Mononuclear cell (primary cell): ENCODE results near the gene CD28. TPM values are rescaled to one million over a fixed set of nuclear protein-coding genes. Genes with fewer than 3 reads are reported as not detected.
"Not testable (repeated sequence)": the region's sequence is repeated elsewhere in the genome, so short reads cannot be mapped to it uniquely, and the experiment has no call there.

Experiments used
- H3K27me3 ChIP-seq: 2 replicates; pipeline ENCODE4 v1.6.0; 2011; ENCODE audit warnings: low read length, control low read depth; ENCODE audit not compliant: insufficient read depth
- H3K4me1 ChIP-seq: 2 replicates; pipeline ENCODE4 v1.5.1; 2011; ENCODE audit warnings: mild to moderate bottlenecking, low read length, control low read depth; ENCODE audit not compliant: insufficient read depth
- H3K4me3 ChIP-seq: 2 replicates; pipeline ENCODE4 v1.5.1; 2011; ENCODE audit warnings: mild to moderate bottlenecking, low read length, moderate library complexity
- H3K9me3 ChIP-seq: 2 replicates; pipeline ENCODE4 v1.5.1; 2011; ENCODE audit warnings: low read depth, mild to moderate bottlenecking, control low read depth, low read length
- total RNA-seq: library from RNA; depleted of rRNA; stranded (reverse); fragments of >200 nt; gene quantifications from one replicate; pipeline ENCODE4 v1.2.3, GENCODE V29; 2012

Gene CD28
- total RNA-seq, 1 donor, result 85.3 TPM

DNA sequence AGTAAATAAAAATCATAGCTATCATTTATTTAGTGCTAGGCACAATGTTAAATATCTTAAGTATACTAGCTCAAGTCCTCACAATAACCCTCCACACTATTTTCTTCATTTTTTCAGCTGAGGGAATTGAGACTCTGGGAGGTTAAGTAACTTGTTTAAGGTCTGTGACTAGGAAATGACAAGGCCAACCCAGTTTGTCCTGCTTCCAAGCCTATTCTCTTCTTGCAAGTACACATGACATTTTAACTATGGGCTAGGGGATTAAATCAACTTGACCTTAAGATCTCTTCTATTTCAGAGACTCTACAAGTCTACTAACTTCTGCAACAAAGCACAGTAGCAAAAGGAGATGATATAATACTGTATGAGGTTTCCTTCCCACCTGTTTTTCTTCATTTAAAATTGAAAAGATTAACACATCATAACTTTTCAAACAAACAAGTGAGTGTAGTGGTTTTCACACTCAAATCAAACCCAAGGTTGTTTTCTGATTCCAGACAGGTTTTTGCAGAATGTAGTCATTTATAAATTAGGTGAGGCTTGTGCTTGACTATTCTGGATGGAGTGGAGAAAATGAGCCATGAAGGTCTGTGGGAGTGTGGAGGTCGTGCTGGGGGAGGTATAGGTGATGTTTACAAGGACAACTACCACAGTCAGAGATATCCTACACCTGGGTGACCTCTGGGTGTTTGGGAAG, 57.0 kb downstream of the CD28 start:
- Histone ChIP-seq H3K4me1 (peaks cover 9% of the 10 kb centered on the region), H3K27me3 (no peaks in the 10 kb centered on the region), H3K9me3 (no peaks in the 10 kb centered on the region), H3K4me3 (no peak overlapping the region)

GRCh38 chr2:203763938-203764664, 57.7 kb downstream of the CD28 start:
- H3K4me3 ChIP-seq, result no peak overlapping the region
- peaks cover 9% of the 10 kb centered on the region for H3K4me1 ChIP-seq
- H3K9me3 ChIP-seq, result no peaks in the 10 kb centered on the region
- no peaks in the 10 kb centered on the region for H3K27me3 ChIP-seq

DNA sequence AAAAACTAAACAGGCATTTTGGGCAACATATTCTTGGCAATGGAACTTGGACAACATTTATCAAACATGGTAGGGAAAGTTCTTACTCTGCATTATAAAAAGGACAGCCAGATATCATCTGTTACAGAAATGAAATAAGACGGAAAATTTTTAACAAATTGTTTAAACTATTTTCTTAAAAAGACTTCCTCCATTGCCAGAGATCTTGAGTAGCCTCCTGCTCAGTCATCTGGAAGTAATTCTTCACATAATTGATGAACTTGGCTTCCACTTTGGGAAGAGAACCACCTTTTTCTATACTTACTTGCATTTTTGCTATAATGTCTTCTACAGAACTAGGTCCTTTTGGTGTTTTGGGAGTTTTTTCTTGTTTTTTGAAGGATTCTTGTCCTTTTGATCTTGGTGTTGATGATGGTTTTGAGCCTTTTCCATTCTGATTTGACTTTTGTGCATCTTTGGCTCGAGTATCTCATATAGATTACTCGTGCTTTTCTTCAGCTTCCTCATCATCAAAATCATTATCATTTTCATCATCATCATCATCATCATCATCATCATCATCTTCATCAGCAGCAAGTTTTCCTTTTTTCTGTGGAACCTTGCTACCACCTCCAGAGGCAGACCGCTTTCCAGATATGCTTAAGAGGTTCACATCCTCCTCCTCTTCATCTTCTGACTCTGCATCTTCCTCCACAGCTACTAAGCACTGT, 66.2 kb downstream of the CD28 start:
- H3K27me3 ChIP-seq, result no peaks in the 10 kb centered on the region
- no peaks in the 10 kb centered on the region for H3K9me3 ChIP-seq
- no peaks in the 10 kb centered on the region for H3K4me1 ChIP-seq
- H3K4me3 ChIP-seq, result no peak overlapping the region

DNA sequence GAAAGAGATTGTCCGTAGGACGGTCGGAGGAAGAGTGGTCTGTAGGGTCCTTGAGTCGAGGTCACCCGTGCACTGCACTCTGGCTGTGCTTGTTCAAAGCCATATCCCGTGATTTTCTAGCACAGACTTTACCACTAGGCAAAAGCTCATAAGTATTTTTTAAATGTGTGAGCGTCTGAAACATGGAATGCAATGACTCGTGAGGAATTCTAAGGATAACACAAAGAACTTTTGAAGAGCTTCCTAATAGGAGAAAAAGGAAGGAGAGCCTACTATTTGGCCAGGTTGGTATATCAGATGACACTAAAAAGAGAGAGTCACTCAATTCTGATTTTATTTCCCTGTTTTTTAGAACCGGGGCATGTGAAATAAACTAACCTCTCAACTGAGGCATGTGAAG, 68.3 kb downstream of the CD28 start:
- Histone ChIP-seq H3K4me1 (no peaks in the 10 kb centered on the region), H3K27me3 (no peaks in the 10 kb centered on the region), H3K4me3 (no peak overlapping the region), H3K9me3 (no peaks in the 10 kb centered on the region)

DNA sequence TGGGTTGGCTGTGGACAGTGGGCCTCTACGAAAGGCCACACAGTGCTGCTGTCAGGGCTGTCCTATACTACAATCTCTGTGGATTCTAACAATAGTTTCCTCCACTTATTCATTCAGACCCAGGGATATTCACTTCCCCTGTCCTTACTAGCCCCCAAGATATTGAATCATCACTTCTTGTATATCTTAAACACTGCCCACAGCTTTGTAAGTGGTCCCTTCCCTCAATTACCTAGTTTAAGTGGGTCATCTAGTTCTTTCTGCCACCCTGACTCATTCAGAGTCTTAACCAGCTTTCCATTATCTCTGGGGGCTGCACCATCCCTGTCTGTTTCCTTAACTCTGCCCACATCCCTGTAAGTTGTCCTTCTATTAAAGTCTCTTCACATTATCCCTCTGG, 69.2 kb downstream of the CD28 start:
- Histone ChIP-seq H3K9me3 (no peaks in the 10 kb centered on the region), H3K27me3 (no peaks in the 10 kb centered on the region)

GRCh38 chr2:203777030-203777429, 70.6 kb downstream of the CD28 start:
- Histone ChIP-seq H3K4me1 (peaks cover under 1% of the 10 kb centered on the region), H3K4me3 (no peak overlapping the region), H3K27me3 (no peaks in the 10 kb centered on the region), H3K9me3 (no peaks in the 10 kb centered on the region)

More for the DNA sequence above, 69.2 kb downstream of the CD28 start:
- Histone ChIP-seq H3K4me3 (no peak overlapping the region), H3K4me1 (no peaks in the 10 kb centered on the region)

DNA sequence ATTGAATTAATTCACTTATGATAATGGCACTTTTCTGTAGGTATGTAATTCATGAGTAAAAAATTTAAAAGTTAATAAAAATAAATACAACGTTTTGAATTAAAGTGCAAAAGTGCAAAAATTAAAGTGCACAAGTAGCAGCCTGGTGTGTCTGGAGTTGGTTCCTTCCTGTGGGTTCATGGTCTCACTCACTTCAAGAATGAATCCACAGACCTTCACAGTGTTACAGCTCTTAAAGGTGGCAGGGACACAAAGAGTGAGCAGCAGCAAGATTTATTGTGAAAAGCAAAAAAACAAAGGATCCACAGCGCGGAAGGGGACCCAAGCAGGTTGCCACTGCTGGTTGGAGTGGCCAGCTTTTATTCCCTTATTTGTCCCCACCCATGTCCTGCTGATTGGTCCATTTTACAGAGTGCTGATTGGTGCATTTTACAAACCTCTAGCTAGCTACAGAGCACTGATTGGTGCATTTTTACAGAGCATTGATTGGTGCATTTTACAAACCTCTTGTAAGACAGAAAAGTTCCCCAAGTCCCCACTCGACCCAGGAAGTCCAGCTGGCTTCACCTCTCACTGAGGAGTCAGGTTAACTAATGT, 73.1 kb downstream of the CD28 start:
- H3K4me1 ChIP-seq, H3K4me3 ChIP-seq, H3K27me3 ChIP-seq, H3K9me3 ChIP-seq: not testable (repeated sequence)

GRCh38 chr2:203780231-203780630, 73.8 kb downstream of the CD28 start:
- H3K27me3 ChIP-seq, result no peaks in the 10 kb centered on the region

GRCh38 chr2:203781151-203781550, 74.7 kb downstream of the CD28 start:
- Histone ChIP-seq H3K9me3 (no peaks in the 10 kb centered on the region), H3K4me1 (peaks cover 6% of the 10 kb centered on the region), H3K27me3 (no peaks in the 10 kb centered on the region), H3K4me3 (no peak overlapping the region)

More at GRCh38 chr2:203780231-203780630, 73.8 kb downstream of the CD28 start:
- H3K4me3 ChIP-seq, result no peak overlapping the region
- H3K4me1 ChIP-seq, result peaks cover 6% of the 10 kb centered on the region
- H3K9me3 ChIP-seq, result no peaks in the 10 kb centered on the region

- peaks cover 14% of the 10 kb centered on the region for H3K4me1 ChIP-seq
- H3K4me3 ChIP-seq, result no peak overlapping the region
- H3K9me3 ChIP-seq, result no peaks in the 10 kb centered on the region
- H3K27me3 ChIP-seq, result no peaks in the 10 kb centered on the region
Measured at GRCh38 chr2:203782262-203782976, 76.0 kb downstream of the CD28 start.

DNA sequence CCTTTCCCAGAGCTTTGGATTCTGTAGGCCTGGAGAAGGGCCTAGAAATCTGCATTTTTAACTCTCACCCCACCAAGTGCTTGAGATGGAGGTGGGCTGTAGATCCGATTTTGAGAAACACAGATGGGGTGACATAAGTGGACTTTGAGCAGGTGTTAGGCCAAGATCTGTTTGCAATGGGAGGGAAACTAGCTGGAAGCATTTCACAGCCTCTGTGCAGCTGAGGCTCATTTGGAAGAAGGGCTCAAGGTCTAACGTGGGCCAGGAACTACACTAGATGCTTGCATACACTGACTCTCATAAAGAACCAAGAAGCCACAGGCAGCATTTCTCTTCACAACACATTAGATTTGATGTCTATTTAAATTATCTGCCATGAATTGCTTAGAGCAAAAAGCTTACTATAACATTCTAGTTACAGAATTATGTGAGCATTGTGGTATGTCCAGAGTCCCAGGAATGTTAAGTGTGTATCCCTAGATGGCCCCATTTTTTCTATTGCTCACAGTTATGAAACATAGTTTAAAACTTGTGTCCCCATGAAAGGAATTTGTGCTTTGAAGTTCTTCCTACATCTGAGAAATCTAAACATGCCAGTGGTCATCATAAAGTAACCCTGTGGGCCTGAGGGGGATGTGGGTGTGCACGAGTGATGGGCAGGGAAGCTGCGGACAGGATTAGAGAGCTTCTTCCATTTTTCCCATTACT, 77.2 kb downstream of the CD28 start:
- H3K4me1 ChIP-seq, result peaks cover 24% of the 10 kb centered on the region
- H3K9me3 ChIP-seq, result no peaks in the 10 kb centered on the region
- H3K4me3 ChIP-seq, result no peak overlapping the region

GRCh38 chr2:203784710-203785270, 78.4 kb downstream of the CD28 start:
- not testable (repeated sequence) for H3K9me3 ChIP-seq, H3K27me3 ChIP-seq, H3K4me3 ChIP-seq
- H3K4me1 ChIP-seq, result peaks cover 24% of the 10 kb centered on the region

More for the DNA sequence above, 77.2 kb downstream of the CD28 start:
- H3K27me3 ChIP-seq, result no peaks in the 10 kb centered on the region

- H3K4me1 ChIP-seq, result peaks cover 24% of the 10 kb centered on the region
- not testable (repeated sequence) for H3K9me3 ChIP-seq, H3K27me3 ChIP-seq, H3K4me3 ChIP-seq
Measured at GRCh38 chr2:203785391-203786110, 79.1 kb downstream of the CD28 start.
